HG03439 (cell line): ENCODE measurements around the gene CHMP1A.

ENCODE experiments used
- ATAC-seq: cut with Tn5 transposase; IDR thresholded peaks from one replicate; pipeline ENCODE4 v1.9.1; 2021; ENCODE audit warnings: mild to moderate bottlenecking, moderate library complexity; ENCODE audit not compliant: unreplicated experiment

The CHMP1A gene

GRCh38 chr16:89629827-89630610 is 27.5 kb downstream of the CHMP1A start:
- ATAC-seq, result no peak

DNA sequence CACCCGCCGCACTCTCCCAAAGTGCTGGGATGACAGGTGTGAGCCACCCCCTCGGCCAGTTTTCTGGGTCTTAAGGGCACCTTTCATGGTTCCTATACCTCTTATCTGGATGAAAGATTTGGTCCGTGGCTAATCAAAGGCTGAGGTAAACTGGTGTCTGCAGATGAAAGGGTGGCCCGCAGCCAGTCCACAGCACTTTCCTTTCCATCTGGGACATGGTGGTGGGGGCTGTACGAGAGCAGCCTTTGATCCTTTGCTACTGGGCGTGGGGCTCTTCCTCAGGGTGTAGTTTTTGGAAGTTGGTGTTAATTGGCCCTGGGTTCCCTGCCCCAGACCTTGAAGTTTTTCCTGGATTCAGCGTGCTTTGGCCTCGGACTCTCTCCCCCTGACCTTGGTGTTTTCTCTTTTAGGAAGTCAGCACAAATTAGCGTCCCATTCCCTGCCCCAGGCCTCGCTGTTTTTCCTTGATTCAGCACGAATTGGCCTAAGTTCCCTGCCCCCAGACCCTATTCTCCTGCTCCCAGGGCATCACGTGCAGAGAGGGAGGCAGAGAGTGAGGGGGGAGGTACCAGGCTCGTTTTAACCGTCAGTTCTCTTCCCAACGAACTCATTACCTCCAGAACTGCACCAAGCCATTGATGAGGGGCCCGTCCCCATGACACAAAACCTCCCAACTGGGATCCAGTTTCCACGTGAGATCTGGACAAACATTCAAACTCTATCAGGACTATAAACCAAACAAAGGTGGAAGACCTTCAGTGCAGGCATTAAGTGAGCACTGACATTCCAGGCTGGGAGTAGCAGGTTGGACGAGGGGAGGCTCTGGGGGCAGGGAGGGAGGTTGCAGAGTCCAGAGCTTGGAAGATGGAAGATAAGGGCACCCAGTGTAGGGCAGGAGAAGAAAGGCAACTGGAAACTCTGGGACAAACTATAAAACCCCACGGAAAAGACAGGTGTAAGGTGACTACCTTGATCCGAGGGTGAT is 32.4 kb downstream of the CHMP1A start:
- no peak for ATAC-seq

DNA sequence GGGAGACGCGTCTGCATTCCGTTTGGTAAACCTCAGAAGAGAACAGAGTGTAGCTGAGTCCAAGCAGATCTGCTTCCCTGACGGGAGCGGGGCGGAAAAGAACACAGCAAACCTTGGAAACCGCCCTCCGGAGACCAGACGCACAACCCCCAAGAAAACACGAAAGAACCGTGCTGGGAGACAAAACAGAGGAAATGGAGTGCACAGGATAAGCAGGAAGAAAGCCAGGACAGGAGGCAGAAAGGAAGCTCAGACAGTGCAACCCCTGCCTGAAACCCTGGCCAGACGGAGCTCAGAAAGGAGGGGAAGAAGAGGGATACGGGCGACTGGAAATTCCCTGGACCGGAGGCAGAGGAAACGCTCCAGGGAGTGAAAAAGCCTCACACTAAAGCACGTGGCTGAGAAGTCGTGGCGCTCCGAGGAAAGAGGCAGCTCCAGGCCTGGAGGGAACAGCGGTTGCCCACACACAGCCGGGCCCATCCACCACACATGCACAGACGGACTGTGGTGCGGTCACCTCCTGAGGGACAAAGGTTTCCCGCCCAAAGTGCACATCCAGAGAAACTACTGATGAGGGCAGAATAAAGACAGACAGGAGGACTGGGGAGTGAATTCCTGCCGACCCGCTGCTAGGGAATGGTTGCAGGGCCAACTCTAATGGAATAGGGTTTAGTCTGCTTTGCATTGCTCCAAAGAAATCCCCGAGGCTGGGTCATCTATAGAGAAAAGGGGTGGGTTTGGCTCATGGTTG is 33.8 kb downstream of the CHMP1A start:
- no peak for ATAC-seq

DNA sequence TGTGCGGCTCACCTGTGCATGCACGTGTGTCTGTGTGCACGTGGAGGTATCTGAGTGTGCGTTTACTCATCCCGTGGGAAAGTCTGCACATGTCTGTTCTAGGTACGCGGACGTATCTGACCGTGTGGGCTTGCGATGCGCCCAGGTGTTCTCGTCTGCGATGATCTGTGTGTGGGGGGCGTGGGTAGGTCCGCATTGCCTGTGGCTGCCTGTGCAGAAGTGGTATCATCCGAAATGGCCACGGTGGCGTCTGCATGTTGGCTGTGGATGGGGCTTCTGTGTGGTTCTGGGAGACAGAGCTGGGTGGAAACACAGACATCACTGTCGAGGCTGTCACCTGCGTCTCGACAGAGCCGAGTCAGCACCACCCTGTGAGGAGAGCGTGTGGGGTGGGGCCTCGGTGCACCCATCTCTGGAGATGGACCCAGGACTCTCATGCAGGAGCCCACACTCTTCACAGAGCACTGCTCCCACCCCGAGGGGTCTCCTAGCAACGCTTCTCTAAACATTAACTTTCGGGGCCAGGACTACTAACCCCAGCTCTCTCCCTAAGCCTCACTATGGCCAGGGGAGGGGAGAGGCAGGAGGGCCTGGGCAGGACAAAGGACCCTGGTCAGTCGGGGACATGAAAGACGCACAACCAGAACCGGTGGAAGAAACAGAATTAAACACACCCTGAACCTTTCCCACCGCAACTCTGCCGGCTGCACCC is 35.7 kb downstream of the CHMP1A start:
- no peak for ATAC-seq

DNA sequence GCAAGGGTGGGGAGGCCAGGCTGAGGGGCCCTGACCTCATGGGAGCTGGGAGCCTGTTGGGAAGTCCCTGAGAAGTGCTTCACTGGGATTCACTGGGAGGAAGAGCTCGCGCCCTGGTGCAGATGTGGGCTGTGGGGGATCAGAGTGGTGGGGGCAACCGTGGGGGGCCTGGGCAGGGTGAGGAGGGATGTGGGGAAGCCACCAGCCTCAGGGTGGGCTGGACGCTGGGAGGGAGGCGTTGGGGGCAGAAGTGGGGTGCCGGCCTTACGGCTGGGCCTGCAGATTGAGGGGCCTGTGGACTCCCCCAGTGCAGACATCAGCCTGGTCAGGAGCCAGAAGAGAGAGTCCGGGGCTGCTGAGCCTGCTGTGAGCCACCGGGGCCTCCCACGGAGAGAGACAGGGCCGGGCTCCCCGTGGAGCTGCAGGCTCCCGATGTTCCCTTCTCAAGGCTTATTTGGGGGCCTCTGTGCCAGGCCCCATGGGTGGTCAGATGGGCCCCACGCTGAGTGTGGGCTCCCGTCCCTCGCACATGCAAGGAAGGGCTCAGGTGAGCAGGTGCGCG is 36.3 kb downstream of the CHMP1A start:
- no peak for ATAC-seq

GRCh38 chr16:89620406-89620841 is 37.1 kb downstream of the CHMP1A start:
- no peak for ATAC-seq

DNA sequence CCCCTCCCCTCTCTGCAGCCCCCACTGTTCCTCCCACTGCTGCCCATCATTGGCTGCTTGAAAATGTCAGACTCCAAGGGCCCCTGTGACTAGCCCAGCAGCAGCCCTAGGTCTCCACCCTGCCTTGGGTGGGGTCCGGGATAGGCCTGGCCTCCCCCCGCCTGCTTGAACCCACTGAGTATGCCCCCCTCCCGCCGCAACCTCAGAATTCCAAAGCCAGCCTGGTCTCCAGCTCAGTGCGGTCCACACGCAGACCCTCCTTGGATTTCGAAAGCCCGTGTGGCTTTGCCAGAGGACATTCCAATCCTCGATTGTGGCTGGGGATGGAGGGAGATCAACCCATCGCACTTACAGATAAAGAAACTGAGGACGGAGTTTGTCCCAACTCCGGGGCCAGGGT is 37.7 kb downstream of the CHMP1A start:
- ATAC-seq, result no peak

- ATAC-seq, result no peak
Measured at GRCh38 chr16:89618109-89618998, 39.2 kb downstream of the CHMP1A start.

DNA sequence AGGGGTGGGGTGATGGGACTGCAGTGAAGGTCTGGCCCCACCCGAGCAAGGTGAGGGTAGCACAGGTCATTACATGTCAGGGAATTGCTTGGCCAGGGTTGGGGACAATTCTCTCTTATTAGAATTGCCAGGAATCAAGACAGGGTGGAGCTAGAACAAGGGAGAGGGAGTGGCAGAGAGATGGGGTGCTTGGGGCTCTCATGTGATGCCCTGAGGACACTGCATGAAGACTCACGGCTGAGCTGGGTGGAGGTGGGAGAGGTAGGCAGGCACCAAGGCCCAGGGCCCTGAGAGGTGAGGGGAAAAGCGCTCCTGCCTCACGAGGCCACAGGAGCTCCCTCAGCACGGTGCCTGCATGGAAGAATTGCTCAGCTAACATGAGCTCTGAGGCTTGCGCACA is 40.5 kb downstream of the CHMP1A start:
- ATAC-seq, result no peak

GRCh38 chr16:89616623-89617022 is 40.9 kb downstream of the CHMP1A start:
- no peak for ATAC-seq

DNA sequence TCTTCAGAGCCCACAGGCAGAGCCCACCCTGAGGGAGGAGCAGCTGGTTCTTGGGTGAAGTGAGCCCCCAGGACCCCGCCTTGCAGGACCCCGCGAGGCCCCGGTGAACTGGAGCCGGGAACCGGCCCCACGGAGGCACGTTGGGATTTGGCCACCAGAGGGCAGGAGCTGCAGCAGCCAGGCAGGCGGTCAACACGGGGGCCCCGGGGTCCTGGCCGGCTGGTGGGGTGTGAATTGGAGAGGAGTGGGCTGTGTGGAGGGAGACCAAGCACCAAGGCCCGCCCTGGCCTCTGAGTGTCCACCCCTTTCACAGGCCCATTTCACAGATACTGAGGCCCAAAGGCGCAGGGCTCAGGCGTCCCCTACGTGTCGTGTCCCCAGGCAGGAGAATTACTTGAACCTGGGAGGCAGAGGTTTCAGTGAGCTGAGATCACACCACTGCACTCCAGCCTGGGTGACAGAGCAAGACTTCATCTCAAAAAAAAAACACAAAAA is 41.9 kb downstream of the CHMP1A start:
- ATAC-seq, result no peak

DNA sequence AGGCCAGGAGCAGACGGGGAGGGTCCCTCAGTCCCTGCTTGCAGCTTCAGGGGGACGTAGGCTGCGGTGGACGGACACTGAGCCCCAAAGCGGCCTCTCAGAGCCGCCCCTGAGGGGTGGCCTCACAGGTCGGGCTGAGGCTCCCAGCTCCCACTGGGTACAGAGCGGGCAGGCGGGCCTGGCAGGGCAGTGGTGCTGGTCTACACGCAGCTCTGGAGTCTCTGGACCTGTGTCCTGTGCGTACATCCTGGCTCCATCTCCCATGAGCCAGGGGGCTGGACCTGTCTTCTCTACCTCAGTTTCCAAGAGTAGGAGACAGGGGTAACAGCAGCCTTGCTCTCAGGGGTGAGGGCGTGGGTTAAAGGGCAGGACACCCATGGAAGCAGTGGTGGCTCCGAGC is 42.3 kb downstream of the CHMP1A start:
- no peak for ATAC-seq

DNA sequence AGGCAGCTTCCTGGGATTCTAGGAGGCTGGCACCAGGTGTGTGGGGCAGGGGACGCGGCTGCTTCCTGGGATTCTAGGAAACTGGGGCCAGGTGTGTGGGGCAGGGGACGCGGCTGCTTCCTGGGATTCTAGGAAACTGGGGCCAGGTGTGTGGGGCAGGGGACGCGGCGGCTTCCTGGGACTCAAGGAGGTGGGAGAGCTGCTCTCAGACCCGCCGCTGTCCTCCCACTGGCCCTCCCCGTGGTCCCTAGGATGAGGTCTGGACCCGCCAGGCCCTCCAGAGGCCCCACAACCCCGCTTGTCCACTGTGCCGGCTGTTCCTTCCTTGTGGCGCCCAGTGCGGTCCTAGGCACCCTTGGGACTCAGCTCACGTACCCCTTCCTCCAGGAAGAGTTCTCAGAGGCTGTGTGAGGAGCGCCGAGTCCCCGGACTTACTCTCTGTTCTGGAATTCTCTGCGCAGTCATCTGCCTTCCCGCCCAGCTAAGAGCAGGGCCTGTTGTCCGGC is 43.5 kb downstream of the CHMP1A start:
- no peak for ATAC-seq

- no peak for ATAC-seq
Measured at GRCh38 chr16:89613231-89613953, 44.1 kb downstream of the CHMP1A start, which contains the start of gene DPEP1. DPEP1 (plus strand) TSS chr16:89613642; CDS start chr16:89630411, 16,769 bp downstream.

DNA sequence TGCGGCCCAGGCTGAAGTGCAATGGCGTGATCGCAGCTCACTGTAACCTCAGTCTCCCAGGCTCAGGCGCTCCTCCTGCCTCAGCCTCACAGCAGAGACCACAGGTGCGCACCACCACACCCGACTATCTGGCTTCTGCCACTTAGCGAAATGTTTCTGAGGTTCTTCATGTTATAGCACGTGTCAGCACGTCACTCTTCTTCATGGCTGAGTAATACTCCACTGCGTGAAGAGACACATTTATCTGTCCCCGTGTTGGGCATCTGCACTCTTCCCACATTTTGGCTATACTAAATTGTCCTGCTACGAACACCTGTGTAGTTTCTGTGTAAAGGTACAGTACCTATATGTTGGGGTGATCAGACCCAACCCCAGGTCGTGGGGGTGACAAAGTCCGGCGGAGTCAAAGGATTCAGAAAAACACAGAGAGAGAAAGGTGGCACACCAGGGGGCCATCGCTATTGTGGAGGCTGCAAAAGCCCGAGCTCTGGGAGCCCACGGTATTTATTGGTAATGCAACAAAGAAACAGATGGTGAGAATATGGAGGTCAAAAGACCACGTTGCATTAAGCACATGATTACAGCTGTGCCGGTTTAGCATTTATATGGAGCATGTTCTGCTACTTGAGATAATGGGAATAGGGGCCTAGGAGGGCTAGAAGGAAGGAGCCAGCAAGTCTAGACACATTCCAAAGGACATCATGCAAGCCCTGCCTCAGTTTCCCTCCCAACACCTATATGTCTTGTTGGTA is 44.9 kb downstream of the CHMP1A start:
- ATAC-seq, result no peak

- no peak for ATAC-seq
Measured at GRCh38 chr16:89610108-89610453, 47.4 kb downstream of the CHMP1A start.

- no peak for ATAC-seq
Measured at GRCh38 chr16:89607937-89608740, 49.4 kb downstream of the CHMP1A start.
